Measurements from ENCODE around the gene COMMD10. TPM values are rescaled to one million over a fixed set of nuclear protein-coding genes. Genes with fewer than 3 reads are reported as not detected.

COMMD10 gene
- total and polyA plus RNA-seq, 2 of the 8 experiments (the other 6 are each of a cell fraction or from before 2014, with no cell fraction given), result 16.5 to 43.4 TPM

- WGBS, 2 experiments (ENCODE audit: extremely low coverage in 1 of 2, insufficient coverage in 1 of 2, insufficient read length in 1 of 2, insufficient replicate concordance in 2 of 2, low coverage in 1 of 2, low lambda C conversion rate in 2 of 2, missing lambda C conversion rate in 1 of 2), result 58% methylated on average over 1 of the region's 1 CpG; no CpG with 5 or more reads in 1 of the 2 experiments
These were observed 6.6 kb downstream of the COMMD10 start for GRCh38 chr5:116091416-116091815.

More at GRCh38 chr5:116091416-116091815, 6.6 kb downstream of the COMMD10 start:
- Histone ChIP-seq H3K14ac (ENCODE audit: insufficient read length) (no peak overlapping the region), H3K36me3 (ENCODE audit: control insufficient read depth in 2 of 4, insufficient read depth in 4 of 4, low read length in 3 of 4) (peaks cover 2 to 46% (median 17%) of the 10 kb centered on the region in 4 experiments; a peak in 7 of 8 replicates), H3K4me2 (ENCODE audit: insufficient read depth in 1 of 2, low read depth in 2 of 2, low read length in 2 of 2) (no peak overlapping the region), H3K23me2 (ENCODE audit: low read depth, low read length) (no peaks in the 10 kb centered on the region), H2BK12ac (ENCODE audit: low read depth, low read length) (no peak overlapping the region), H2BK5ac (ENCODE audit: low read depth, low read length) (no peak overlapping the region), H4K8ac (ENCODE audit: extremely low read depth, insufficient read depth, low read length) (no peak overlapping the region), H3K4me3 (ENCODE audit: extremely low read depth in 1 of 4, insufficient read depth in 2 of 4, low read depth in 3 of 4, low read length in 4 of 4) (no peak overlapping the region), H2BK20ac (ENCODE audit: low read length) (no peak overlapping the region), H3K4me1 (replicated peaks in 1 of 4; ENCODE audit: control insufficient read depth in 3 of 4, insufficient read depth in 4 of 4, low read length in 3 of 4) (no peaks in the 10 kb centered on the region), H3K18ac (ENCODE audit: extremely low read depth, low read length) (no peak overlapping the region), H2AK5ac (ENCODE audit: low read depth, low read length) (no peak overlapping the region), H3K79me1 (ENCODE audit: low read depth, low read length) (no peaks in the 10 kb centered on the region), H3K4ac (replicated peaks; ENCODE audit: insufficient read length, low read depth, low read length) (no peak overlapping the region), H2BK15ac (ENCODE audit: low read length) (no peak overlapping the region), H2AFZ (ENCODE audit: low read length) (no peak overlapping the region), H3K23ac (ENCODE audit: insufficient read length) (no peak overlapping the region), H3K27me3 (replicated peaks in 1 of 4; ENCODE audit: control insufficient read depth in 3 of 4, extremely low read depth in 1 of 4, insufficient read depth in 3 of 4, low read length in 3 of 4) (no peaks in the 10 kb centered on the region), H2BK120ac (replicated peaks; ENCODE audit: low read depth, low read length) (no peak overlapping the region), H4K20me1 (replicated peaks in 1 of 2; ENCODE audit: control insufficient read depth in 1 of 2, insufficient read depth in 2 of 2, low read length in 2 of 2) (peaks cover 0 to 2% of the 10 kb centered on the region in 2 experiments), H3K79me2 (ENCODE audit: control insufficient read depth in 1 of 2, insufficient read depth in 2 of 2, low read length in 2 of 2) (peaks cover 0 to 22% of the 10 kb centered on the region in 2 experiments; a peak in 1 of 4 replicates), H3K56ac (replicated peaks; ENCODE audit: insufficient read length, low read depth, low read length) (no peak overlapping the region), H4K91ac (replicated peaks; ENCODE audit: insufficient read length, low read length) (no peak overlapping the region), H3K27ac (ENCODE audit: low read depth, low read length) (no peak overlapping the region), H4K5ac (ENCODE audit: insufficient read length, low read depth, low read length) (no peak overlapping the region), H3K9ac (replicated peaks in 1 of 4; ENCODE audit: extremely low read depth in 1 of 4, low read depth in 3 of 4, low read length in 3 of 4) (no peak overlapping the region), H3K9me3 (ENCODE audit: insufficient read depth in 2 of 2, low read depth in 1 of 2, low read length in 1 of 2) (no peaks in the 10 kb centered on the region)
- FAIRE-seq, result no peak
- DNase-seq (ENCODE audit: low read depth in 1 of 2, low spot score in 2 of 2), result no peak
- ChIA-PET POLR2A (ENCODE audit: partially characterized antibody) (no interaction called here), CTCF (ENCODE audit: partially characterized antibody) (no interaction called here)
- TF ChIP-seq TAF1 (IDR thresholded peaks at IDR 0.05; ENCODE audit: low read depth, low read length) (no peak), ATF3 (IDR thresholded peaks at IDR 0.05; ENCODE audit: insufficient read depth, low read depth, low read length) (no peak), CBX8 (IDR thresholded peaks at IDR 0.05; ENCODE audit: borderline replicate concordance, low read depth, low read length) (no peak), SIRT6 (IDR thresholded peaks at IDR 0.05; ENCODE audit: low read length) (no peak), CHD2 (IDR thresholded peaks at IDR 0.05; ENCODE audit: low read length) (no peak), CTCF (IDR thresholded peaks at IDR 0.05; ENCODE audit: control extremely low read depth in 1 of 3, insufficient read depth in 1 of 3, low read depth in 1 of 3, low read length in 3 of 3) (no peak), BRCA1 (IDR thresholded peaks at IDR 0.05; ENCODE audit: low read depth, low read length) (no peak), EZH2 (IDR thresholded peaks at IDR 0.05; ENCODE audit: low read depth, low read length, severe bottlenecking) (no peak)

Data from H1 (cell line).